ENCODE results near the gene GPBP1L1.

Gene GPBP1L1

GRCh38 chr1:45589861-45590260, 96.5 kb downstream of the GPBP1L1 start:
- DNase-seq (ENCODE audit: low read depth in 2 of 2): no peak

- DNase-seq (ENCODE audit: low read depth in 2 of 2): no peak
These were observed 99.6 kb downstream of the GPBP1L1 start for GRCh38 chr1:45586769-45587168.

GRCh38 chr1:45585496-45586075, 100.7 kb downstream of the GPBP1L1 start:
- DNase-seq (ENCODE audit: low read depth in 2 of 2): no peak

GRCh38 chr1:45585110-45585426, 101.3 kb downstream of the GPBP1L1 start:
- DNase-seq (ENCODE audit: low read depth in 2 of 2): no peak

GRCh38 chr1:45584351-45585109, 101.8 kb downstream of the GPBP1L1 start:
- peak; percentile 81 to 83 for DNase-seq (ENCODE audit: low read depth in 2 of 2)

GRCh38 chr1:45583666-45584350, 102.5 kb downstream of the GPBP1L1 start, which contains the start of gene NASP:
Gene NASP, plus strand, starts transcription at chr1:45584041. Its CDS starts 106 bp downstream, at chr1:45584147.
- DNase-seq (ENCODE audit: low read depth in 2 of 2): peak; percentile 78 to 83

GRCh38 chr1:45583264-45583665, 103.1 kb downstream of the GPBP1L1 start:
- peak; percentile 91 for DNase-seq (ENCODE audit: low read depth in 2 of 2)
